GM18858 (cell line): ENCODE data around the gene MAP2K5.
A peak's percentile ranks its signal among the peaks of the same experiment; 100 is the strongest.

Experiments used
- ATAC-seq: cut with Tn5 transposase; IDR thresholded peaks from one replicate; pipeline ENCODE4 v1.9.1; 2021; ENCODE audit not compliant: unreplicated experiment

Gene MAP2K5

DNA sequence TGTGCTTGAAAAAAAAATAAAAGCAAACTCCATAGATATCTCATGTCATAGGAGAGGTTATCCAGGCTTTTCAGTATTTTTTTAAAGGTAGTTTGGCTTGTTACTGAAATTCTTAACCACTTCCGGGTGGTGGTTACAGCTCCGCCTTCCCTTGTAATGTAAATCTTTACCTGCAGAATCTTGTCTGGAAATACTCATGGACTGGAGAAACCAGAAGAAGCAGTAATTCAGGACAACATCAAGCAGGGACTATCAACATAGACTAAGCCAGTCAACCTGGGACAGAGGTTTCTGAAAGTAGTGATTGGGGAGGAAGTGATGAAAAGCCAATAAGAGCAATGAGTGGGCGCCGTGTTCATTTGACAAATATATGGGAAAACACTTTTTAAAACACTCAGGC, 203.9 kb downstream of the MAP2K5 start:
- ATAC-seq: no peak

DNA sequence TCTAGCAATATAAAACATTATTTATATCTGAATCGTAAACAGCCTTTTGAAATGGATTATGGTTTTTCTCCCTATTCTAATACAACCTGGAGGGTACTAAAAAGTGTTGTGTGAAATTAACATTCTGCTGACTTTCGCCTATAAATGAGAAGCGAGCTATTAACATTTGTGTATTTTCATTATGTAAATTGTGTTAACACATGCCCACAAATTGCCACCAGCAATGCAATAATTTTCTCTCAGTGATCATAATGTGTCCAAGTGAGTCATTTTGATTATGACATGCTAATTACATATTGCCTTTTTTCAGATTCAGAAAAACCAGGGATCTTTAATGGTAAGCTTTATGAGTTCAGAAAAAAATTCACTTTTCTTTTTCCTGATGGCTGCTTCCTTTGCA, 205.4 kb downstream of the MAP2K5 start:
- no peak for ATAC-seq

DNA sequence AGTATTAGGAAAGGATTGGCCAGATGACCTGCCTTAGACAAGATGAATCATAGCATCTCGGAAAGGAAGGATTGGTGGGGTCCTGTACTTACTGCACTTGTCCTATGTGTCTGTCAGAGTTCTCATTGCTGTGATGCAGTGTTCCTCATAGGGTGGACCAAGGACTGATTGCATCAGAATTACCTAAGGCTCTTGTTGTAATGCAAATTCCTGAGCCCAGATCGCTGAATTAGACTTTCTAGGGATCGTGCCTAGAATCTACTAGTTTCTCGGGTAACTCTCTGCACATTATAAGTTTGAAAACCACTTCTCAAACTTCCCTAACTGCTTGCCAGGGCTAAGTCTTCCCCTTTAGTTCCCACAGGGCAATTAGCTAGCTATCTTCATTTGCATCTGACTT, 207.9 kb downstream of the MAP2K5 start:
- ATAC-seq: no peak

DNA sequence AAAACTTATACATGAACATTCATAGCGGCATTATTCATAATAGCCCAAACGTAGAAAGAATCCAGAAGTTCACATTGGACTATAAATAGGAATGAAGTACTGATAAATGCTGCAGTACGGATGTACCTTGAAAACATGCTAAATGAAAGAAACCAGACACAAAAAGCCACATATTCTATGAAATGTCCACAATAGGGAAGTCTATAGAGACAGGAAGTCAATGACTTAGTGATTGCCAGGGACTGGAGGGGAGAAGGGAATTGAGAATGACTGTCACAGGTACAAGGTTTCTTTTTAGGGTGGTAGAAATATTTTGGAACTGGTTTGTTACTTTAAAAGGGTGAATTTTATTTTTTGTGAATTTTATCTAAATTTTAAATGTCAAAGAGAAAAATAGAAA, 211.4 kb downstream of the MAP2K5 start:
- ATAC-seq: no peak

DNA sequence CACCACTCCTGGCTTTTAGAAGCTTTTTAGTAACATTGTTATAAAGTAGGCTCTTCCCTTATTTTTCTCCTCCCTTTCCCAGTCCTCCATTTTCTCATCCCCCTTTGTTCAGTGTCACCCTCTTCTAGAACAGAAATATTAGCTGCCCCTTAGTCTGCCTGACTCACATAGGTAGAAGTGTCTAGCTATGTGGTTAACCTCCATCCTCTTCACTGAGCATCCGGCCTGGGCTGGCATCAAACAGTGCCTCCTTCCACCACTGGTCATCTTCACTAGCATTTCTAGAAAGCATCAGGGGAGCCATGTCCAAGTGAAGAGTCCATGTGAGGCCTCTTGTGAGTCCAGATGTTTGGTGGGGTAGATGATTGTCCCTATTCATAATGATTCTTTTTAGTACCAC, 212.8 kb downstream of the MAP2K5 start:
- ATAC-seq: no peak

DNA sequence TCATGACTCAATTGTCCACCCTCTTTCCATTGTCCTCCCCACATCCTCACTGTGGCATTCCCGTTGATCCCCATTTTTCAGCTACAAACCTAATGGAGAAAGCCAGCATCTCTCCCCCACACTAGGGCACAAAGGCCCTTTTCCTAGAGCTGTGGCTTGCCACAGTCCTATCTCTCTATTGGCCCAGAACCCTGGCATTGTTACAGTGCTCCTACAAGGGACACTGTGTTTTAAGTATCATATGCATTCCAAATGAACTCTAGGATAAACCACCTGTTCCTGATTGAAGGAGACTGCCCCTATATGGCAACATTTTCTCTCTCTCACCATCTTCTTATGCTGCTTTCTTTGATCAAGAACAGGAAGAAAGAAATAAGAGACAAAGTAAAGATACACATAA, 213.4 kb downstream of the MAP2K5 start:
- ATAC-seq: no peak

DNA sequence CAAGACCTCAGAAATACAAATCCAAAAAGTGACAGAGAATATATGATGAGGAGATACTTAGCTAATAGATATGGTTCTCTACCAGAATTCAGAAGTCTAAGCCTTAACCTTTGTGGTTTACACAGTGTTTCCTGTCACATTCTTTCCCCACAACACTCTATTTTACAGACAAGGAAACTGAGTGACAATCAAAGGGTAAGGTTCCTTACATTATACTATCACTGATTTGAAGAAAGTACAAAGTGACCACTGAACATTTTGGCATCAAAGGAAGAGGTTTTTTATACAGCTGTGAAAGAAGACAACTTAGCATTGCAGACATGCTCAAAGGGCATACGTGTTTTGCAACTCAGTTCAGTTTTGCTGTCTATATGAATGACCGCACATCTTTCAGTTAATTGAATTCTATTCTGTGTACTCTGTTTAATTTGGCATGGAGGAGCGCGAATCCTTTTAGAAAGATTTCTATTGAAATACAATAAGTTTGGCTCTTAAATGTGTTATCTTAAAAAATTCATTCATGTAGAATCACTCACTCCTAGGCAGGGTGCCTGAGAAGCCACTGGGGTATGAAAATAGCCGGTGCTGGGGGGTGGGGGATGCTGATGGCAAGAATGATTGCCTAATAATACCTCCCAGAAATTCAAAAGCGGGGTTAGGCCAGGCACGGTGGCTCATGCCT, 216.3 kb downstream of the MAP2K5 start:
- no peak for ATAC-seq

DNA sequence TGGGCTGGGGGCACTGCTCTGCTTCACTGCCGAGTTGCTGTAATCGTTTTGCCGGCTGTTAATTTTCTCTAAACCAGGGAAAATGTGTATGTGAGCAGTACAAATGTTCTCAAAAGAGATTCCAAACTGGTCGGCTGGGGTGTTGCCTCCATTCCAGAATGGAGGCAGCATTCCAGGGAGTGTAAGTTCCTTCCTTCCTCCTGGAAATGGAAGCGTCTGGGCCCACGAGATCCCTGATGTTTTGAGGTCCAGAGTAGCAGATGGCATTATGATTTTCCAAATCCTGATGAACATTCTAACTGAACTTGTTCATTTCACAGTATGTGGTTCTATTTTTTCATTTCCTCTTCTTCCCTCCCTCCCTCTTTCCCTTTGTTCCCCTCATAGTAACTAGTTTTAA, 218.4 kb downstream of the MAP2K5 start:
- ATAC-seq: no peak

DNA sequence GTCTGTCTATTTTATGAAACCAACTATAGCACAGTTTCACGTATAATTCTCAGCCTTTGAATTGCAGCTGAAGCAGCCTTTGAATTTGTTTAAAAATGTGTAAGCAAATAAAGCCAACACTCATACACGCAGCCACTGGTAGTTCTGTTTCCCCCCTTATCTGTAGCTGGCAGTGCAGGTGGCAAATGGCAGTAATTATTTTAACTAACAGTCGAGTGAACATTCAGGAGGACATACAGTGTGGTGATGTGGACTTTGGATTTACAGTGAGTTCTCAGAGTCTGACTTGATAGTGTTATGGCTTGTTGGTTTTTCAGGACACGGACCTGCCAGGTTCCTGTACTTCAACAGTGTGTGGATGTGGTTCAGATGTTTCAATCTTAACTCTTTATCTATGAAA, 218.8 kb downstream of the MAP2K5 start:
- no peak for ATAC-seq

DNA sequence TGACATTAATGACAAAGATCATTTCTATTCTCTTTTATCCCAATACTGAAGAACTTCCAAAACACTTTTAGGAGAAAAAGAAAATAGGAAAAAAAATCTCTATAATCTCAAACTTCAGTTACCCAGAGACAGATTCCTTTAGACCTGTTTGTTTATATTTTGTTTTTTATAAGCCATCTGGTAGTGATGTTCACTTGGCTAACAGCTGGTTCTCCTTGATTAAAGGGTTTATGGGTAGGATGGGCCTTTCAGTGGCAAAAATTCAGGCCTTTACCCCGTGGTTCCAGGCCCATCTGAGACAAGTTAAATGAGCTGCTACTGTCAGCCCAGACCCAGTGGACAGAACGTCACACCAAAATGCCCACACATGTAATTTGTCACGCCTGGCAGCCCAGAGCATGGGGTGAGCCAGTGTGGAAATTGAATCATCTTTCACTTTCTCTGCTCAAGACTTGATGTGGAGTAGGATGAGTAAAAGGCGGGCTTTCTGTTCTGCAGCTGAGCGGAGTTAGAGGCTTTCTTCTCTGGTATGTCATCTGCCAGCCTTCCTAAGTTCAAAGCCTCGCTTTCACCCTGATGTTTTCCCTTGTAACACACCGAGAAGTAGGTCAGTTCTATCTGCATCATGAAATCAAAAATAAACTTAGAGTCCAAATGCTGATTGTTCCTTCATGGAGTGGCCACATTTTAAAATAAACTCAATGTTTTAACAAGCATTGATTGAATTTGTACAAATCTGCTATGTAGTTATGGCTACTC, 220.3 kb downstream of the MAP2K5 start:
- peak; percentile 77 for ATAC-seq

DNA sequence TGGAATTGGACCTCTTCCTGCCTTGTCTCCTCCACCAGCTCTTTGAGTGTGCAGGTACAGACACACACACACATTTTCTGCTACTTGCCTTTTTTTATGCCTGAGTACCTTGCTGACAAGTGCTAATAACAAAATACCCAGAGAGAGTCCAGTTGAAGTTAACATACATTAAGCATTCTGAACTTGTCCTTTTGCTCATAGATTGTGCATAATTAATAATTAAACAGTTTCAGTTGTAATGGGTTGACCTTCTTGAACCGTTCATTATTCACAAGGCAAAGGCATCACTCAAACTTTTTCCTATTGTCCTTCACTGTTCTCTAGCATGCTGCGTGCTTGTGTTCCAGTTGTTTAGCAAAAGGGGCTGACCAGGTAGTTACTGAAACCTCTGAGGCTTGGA, 223.2 kb downstream of the MAP2K5 start:
- ATAC-seq: no peak

DNA sequence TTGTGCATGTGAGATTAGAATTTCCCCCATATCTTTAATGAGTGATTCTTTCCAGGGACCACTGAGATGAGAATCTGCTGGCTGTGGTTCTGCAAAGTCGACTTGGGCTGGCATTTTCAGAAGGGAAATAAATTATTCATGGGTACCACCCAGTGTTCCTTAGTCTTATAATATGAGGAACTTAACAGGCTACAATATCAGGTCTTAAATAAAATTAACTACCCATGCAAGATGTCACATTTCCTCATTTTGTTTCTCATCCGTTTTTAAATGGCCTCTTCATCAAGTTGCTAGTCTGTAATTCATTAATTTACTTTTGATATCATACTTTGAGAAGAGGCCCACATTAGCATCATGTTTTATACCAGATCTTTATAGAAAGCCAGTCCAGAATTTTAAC, 224.5 kb downstream of the MAP2K5 start:
- ATAC-seq: no peak

DNA sequence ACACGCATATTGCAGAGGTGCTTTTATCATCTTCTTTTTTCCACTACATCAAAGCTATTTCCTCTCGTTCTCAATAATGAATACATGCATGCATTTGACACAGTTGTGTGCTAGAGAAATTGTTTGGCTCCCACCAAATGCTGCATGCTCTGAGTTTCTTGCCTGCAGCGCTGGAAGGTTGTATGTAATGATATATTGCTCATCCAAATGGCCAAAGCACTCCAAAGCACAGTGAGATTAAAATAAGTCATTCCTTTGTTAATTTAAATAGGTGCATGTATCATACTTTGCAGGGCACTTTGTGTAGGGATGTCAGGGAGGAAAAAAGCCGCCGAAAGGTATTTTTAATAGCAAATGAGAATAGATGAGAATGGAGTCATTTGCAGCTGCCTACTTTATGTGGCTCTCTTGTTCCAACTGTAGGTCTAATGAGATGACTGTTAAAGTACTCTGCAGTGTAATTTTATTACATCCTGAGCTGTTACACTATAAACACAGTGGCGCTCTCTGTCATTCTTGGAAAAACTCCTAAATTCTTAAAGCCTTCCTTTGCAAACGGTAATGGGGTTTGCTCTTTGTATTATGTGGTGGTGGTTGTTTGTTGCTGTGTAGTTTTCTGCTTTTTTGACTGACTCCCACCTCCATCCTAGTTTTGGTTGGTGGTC, 225.9 kb downstream of the MAP2K5 start:
- ATAC-seq: no peak

DNA sequence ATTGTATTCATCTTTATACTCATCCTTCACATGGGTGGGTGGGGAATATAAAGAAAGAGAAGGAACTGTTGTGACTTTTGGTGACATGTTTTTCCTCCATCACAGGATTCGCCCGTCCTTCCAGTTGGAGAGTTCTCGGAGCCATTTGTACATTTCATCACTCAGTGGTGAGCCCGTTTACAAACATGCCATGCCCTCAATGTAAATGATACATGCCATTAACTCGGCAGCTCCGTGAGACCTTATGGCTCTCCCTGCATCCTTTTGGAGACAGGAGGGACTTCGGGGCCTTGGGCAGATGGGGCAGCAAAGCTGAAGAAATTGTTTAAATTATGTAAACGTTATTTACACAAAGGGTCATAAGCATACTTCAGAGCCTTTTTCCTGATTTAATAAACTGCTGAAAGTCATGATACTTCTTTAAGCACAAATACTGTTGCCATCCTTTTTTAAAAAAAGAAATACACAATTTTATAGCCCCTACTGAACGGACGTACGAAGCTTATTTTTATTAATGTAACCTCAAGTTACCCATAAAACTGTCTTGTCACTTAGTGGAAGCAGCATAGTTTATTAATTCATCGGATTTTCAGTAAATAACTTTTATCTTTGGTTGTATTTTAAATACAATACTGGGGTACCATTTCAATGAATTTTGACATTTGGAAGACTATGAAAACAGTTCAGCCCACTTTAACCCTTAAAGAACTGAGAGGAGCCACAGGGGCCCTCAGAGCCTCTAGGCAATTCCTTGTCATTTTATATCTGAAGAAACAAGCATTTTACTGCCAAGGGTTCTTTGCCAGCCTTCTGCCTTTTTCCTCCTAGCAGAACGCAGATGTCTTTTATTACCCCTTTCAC, 227.2 kb downstream of the MAP2K5 start:
- ATAC-seq: no peak

DNA sequence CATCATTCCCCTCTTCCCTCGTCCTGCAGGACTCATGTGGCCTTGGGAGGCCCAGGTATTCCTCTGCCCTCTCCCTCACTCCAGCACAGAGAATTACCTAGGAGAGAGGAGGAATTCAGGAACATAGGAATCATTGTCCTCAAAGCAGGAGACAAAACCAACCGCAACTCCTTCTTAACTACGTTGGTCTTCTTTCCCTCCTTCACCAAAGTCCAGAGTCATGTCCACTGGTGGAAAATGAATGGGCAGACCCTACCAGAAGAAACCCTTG, 227.8 kb downstream of the MAP2K5 start:
- no peak for ATAC-seq

DNA sequence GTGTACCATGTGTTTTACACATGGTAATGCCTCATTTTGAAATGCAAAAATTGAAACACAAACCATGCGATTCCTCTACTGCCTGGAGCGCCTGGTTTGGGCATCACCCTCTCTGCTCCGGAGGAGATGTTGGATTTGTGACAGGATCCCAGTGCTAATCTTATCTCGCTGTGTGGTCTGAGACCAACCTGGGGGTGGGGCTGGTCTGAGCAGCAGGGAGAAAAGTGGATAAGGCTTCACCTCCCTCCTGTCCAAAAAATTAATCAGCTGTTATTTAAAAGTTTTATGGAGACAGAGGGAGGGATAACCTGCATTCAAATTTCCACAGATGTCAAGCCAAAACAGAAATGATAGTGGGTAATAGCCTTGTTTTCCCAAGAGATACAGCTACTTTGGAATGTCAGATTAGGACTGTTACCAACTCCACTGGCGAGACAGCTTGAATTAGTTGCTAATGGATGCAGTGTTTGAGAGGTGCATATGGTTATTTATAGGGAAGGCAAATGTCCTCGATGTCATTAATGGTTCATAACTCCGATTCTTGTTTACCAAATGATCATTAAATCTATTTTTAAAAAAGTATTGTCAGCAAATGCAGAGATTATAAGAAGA, 228.8 kb downstream of the MAP2K5 start:
- no peak for ATAC-seq

DNA sequence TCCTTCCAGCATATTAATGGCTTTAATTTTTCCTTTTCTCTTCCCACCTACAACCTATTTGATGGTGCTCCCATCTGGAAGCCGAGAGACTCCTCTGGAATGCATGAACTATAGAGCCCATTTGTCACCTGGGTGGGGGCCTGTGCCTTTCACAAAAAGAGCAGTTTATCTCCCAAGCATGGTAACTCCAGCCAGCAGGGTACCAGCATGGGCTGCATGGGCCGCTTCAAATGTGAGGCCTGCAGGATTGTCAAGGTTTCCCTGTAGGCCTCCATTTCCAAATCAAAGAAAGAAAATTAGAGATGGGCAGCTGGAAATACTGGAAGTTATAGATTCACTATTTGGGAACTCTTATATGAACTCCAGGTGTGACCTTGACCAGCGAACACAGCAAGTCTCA, 232.1 kb downstream of the MAP2K5 start:
- ATAC-seq: no peak

DNA sequence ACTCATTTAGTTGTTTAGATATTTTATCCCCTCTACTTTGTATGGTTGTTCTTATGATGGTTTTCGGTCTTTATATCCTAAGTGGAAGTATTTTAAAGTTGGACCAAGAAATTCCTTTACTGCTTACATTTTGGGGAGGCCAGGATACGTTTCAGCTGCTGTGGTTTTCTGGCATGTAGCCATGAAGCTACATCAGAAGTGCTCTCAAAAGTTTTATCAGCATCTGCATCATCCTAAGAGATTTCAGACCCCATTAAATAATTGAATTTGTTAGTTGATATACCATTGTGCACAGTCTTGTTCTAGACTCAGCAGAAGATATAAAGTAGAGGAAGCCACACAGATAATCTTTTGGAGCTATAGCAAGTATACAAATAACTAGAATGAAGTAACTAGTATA, 232.7 kb downstream of the MAP2K5 start:
- no peak for ATAC-seq

DNA sequence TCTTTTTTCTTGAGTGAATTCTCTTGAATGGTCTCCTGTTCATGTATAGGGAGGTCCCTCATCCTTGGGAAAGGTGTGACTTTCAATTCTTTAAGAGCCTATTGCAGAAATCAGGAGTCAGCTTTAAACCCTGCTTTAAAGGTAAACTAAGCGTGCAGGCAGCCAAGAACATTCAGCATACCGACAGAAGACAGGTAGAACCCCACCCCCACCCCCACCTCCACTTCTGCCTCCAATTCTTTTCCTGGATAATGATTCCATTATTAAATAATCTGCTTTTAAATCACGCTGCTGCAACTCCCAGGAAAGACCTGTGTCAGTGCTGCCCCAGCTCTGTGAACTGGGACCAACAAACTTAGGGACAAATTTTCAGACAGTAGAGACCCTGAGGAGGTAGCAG, 233.5 kb downstream of the MAP2K5 start:
- ATAC-seq: no peak

DNA sequence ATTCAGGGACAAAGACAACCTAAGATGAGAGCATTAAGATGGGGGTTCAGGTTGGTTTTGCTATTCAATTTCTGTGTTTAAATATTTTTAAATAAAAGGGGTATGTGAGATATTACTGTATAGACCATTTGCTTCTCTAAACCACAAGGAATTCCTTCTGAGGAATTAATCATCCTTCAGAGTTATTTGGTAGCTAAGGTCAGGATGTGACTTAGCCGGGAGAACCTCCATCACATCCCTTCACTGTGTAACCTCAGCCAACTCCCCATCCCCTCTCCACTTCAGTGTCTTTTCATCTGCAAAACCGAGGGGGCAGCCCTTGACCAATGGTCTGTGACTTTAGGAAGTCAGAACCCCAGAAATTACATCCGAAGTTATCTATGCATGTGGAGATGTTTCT, 234.1 kb downstream of the MAP2K5 start:
- no peak for ATAC-seq

DNA sequence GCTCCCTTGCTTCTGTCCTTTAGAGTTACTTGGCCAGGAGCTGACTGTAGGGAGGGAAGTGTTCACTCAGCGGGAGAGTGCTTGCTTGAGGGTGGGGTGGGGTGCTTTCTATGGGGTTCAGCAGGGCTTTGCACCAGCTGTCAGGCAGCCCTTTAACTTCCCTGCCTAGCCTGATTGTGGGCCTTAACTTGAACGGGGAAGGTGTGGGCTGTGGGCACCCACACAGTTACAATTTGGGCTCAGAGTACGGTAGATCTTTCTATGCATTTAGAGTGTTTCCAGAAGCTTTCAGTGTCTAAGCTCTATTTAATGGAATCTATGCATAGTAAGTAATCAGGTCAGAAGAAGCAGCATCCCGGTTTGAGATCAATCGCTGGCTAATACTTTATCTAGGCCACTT, 234.6 kb downstream of the MAP2K5 start:
- no peak for ATAC-seq
